H1 (cell line): ENCODE measurements around the gene HRH1. TPM values are rescaled to one million over a fixed set of nuclear protein-coding genes. Genes with fewer than 3 reads are reported as not detected.

Experiments
- SIN3A ChIP-seq, 2 experiments: IDR thresholded peaks in 1 of 2; conservative IDR thresholded peaks in 1 of 2; 2 replicates each; pipeline ENCODE4 v1.6.1; 2011 to 2012; ENCODE audit warnings: low read length in 2 of 2, improper control_type of control experiment in 1 of 2, low read depth in 1 of 2, mild to moderate bottlenecking in 1 of 2
- SIX5 ChIP-seq: IDR thresholded peaks from 2 replicates; pipeline ENCODE4 v1.6.1; 2011; ENCODE audit warnings: mild to moderate bottlenecking, low read depth, low read length
- polyA plus RNA-seq, 7 experiments: library from polyadenylated mRNA; depleted of rRNA in 3 of 7; stranded (reverse) in 5 of 7; unstranded in 2 of 7; fragments of >200 nt in 5 of 7; fragments of 200-250 nt in 2 of 7; gene quantifications; 1 replicate in 5 of 7; 2 replicates in 1 of 7; 4 replicates in 1 of 7; pipeline versions ENCODE4 v1.2.1 to v1.2.3, GENCODE V29; 2011 to 2013; ENCODE audit warnings: missing spikeins in 2 of 7, mixed read lengths in 2 of 7
- total RNA-seq: library from RNA; stranded (reverse); fragmentation: NEBNext Ultra II Directional; extraction: Animal tissue kit (Norgen Biotek cat#: 25700); gene quantifications from 2 replicates; pipeline ENCODE4 v1.2.1, GENCODE V29; 2021
- TF ChIP-seq, protein P1 (sequence below): fragments of 300-600 bp; sonication (generic); IDR thresholded peaks from 2 replicates; pipeline ENCODE4 v1.7.1; 2012; ENCODE audit warnings: low read length, moderate library complexity, mild to moderate bottlenecking, inconsistent platforms; ENCODE audit not compliant: insufficient replicate concordance

The HRH1 gene
- total and polyA plus RNA-seq, 2 of the 8 experiments (the other 6 are each of a cell fraction or from before 2014, with no cell fraction given) = 0.11 TPM; not detected in 1

DNA sequence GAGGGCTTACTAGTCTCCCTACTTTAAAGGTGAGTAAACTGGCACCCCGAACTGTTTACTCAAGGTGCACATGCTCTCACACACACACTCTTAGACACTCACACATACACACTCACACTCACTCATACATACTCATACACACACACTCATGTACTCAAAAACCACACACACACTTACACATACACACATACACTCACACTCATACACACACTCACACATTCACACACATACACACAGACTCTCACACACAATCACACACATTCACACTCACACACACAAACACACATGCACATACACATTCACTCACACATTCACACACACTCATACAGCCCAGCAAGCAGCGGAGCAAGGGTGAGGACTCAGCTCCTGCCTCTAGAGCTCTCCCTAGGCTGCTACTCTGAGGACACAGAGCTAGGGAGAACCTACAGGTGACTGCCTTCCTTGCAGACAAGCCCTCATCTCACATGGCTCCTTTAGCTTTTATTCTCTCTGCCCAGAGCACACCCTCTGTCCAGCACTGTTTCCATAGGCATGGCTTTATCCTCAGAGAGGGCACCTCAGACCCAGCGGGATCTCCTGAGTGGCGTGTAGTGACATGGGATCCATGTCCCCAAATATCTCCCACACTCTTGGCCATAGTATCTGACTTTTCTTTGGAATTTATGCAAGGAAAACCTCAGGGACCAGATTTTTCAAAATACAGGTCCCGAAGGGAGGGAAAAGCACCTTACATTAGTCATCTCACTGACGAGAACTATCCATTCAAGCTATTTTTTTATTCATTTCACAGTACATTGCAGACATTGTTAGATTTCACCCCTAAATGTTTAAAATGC is 91.8 kb downstream of the HRH1 start (continued):
- TF ChIP-seq, protein P1, sequence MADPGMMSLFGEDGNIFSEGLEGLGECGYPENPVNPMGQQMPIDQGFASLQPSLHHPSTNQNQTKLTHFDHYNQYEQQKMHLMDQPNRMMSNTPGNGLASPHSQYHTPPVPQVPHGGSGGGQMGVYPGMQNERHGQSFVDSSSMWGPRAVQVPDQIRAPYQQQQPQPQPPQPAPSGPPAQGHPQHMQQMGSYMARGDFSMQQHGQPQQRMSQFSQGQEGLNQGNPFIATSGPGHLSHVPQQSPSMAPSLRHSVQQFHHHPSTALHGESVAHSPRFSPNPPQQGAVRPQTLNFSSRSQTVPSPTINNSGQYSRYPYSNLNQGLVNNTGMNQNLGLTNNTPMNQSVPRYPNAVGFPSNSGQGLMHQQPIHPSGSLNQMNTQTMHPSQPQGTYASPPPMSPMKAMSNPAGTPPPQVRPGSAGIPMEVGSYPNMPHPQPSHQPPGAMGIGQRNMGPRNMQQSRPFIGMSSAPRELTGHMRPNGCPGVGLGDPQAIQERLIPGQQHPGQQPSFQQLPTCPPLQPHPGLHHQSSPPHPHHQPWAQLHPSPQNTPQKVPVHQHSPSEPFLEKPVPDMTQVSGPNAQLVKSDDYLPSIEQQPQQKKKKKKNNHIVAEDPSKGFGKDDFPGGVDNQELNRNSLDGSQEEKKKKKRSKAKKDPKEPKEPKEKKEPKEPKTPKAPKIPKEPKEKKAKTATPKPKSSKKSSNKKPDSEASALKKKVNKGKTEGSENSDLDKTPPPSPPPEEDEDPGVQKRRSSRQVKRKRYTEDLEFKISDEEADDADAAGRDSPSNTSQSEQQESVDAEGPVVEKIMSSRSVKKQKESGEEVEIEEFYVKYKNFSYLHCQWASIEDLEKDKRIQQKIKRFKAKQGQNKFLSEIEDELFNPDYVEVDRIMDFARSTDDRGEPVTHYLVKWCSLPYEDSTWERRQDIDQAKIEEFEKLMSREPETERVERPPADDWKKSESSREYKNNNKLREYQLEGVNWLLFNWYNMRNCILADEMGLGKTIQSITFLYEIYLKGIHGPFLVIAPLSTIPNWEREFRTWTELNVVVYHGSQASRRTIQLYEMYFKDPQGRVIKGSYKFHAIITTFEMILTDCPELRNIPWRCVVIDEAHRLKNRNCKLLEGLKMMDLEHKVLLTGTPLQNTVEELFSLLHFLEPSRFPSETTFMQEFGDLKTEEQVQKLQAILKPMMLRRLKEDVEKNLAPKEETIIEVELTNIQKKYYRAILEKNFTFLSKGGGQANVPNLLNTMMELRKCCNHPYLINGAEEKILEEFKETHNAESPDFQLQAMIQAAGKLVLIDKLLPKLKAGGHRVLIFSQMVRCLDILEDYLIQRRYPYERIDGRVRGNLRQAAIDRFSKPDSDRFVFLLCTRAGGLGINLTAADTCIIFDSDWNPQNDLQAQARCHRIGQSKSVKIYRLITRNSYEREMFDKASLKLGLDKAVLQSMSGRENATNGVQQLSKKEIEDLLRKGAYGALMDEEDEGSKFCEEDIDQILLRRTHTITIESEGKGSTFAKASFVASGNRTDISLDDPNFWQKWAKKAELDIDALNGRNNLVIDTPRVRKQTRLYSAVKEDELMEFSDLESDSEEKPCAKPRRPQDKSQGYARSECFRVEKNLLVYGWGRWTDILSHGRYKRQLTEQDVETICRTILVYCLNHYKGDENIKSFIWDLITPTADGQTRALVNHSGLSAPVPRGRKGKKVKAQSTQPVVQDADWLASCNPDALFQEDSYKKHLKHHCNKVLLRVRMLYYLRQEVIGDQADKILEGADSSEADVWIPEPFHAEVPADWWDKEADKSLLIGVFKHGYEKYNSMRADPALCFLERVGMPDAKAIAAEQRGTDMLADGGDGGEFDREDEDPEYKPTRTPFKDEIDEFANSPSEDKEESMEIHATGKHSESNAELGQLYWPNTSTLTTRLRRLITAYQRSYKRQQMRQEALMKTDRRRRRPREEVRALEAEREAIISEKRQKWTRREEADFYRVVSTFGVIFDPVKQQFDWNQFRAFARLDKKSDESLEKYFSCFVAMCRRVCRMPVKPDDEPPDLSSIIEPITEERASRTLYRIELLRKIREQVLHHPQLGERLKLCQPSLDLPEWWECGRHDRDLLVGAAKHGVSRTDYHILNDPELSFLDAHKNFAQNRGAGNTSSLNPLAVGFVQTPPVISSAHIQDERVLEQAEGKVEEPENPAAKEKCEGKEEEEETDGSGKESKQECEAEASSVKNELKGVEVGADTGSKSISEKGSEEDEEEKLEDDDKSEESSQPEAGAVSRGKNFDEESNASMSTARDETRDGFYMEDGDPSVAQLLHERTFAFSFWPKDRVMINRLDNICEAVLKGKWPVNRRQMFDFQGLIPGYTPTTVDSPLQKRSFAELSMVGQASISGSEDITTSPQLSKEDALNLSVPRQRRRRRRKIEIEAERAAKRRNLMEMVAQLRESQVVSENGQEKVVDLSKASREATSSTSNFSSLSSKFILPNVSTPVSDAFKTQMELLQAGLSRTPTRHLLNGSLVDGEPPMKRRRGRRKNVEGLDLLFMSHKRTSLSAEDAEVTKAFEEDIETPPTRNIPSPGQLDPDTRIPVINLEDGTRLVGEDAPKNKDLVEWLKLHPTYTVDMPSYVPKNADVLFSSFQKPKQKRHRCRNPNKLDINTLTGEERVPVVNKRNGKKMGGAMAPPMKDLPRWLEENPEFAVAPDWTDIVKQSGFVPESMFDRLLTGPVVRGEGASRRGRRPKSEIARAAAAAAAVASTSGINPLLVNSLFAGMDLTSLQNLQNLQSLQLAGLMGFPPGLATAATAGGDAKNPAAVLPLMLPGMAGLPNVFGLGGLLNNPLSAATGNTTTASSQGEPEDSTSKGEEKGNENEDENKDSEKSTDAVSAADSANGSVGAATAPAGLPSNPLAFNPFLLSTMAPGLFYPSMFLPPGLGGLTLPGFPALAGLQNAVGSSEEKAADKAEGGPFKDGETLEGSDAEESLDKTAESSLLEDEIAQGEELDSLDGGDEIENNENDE = no peak
- TF ChIP-seq SIN3A (conservative IDR thresholded peaks at IDR 0.05 in 1 of 2, IDR thresholded peaks at IDR 0.05 in 1 of 2; ENCODE audit: low read depth in 1 of 2, low read length in 2 of 2) (no peak), SIX5 (no peak)
